ENCODE data around the gene REEP5. TPM values are rescaled to one million over a fixed set of nuclear protein-coding genes. Genes with fewer than 3 reads are reported as not detected.
"Not testable (repeated sequence)": the region's sequence is repeated elsewhere in the genome, so short reads cannot be mapped to it uniquely, and the experiment has no call there.

REEP5 gene
- total RNA-seq, 1 experiment from 2014 or later, result 28.8 TPM

DNA sequence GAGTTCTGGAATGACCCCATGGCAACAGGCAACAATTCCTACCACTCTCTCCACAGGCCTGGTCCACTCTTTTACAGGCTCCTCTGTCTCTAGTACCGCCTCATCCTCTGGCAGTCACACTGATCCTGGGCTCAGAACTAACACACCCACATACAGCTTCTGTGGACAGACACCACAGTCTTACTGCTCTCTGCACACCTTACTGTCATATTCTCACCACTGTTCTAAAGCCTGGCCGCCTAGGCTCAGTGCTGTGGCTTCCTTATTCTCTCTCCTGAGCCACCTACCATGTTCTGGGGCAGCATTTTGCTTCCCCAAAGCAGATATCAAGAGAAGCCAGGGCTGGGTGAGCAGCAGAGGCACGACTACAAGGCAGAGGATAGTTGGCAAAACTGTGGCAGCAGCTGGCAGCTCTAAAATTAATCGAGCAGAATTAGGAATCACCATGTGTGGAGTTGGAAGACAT lies 14.8 kb downstream of the REEP5 start:
- in situ Hi-C loops (cut with HindIII; ENCODE audit: low pct_unique_long_range_greater_than_20kb, low sequenced_read_pairs), result no loop called here
- no peak for DNase-seq (ENCODE audit: low read depth)

DNA sequence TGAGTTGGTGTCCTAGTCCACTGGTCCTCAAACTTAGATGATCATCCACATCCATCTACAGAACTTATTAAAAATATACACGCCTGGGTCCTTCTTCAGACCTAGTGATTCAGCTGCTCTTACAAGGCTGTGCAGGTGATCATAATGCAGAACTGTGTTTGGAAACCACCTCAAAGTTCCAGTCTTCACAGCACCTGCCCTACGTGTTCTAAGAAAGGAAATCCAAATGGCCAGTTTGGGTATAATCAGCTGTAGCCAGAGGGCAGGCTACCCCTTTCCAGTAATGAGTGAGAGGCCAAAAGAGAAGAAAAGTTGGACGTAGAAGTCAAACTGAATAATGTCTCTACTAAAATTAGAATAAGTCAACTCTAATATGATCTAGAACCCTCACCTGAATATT lies 15.4 kb downstream of the REEP5 start:
- DNase-seq (ENCODE audit: low read depth), result no peak
- in situ Hi-C loops (cut with HindIII; ENCODE audit: low pct_unique_long_range_greater_than_20kb, low sequenced_read_pairs), result no loop called here

DNA sequence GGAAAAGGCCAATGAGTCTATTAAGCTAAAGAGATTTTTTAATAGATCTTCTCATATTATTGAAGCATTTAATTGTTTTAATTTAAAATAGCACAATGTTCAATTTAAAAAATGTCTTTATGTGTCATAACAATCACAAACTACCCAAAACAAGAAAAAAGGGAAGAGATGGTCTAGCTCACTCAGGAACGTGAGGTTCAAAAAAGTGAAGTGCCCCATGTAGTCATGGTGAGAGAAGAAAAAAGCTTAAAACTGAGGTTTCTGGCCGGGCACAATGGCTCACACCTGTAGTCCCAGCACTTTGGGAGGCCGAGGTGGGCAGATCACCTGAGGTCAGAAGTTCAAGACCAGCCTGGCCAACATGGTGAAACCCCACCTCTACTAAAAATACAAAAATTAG lies 17.0 kb downstream of the REEP5 start:
- DNase-seq (ENCODE audit: low read depth); in situ Hi-C loops (cut with HindIII; ENCODE audit: low pct_unique_long_range_greater_than_20kb, low sequenced_read_pairs): not testable (repeated sequence)

DNA sequence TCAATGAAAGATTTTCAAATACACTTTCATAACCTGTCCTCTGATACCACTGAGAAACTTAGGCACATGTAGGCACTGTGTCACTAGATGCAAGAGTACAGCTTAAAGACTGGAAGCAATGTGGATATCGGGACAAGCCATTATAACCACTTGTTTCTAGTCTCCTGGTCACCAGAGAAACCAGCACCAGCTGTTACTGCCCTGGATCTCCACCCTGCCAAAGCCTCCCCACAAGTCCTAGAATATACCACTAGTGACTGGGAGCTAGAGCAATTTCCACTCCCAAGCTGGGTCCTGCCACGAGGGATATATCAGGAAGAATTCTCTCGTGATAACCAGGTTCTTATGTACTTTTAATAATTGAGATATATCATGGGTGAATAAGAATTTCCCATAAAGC lies 19.5 kb downstream of the REEP5 start:
- in situ Hi-C loops (cut with HindIII; ENCODE audit: low pct_unique_long_range_greater_than_20kb, low sequenced_read_pairs), result no loop called here

DNA sequence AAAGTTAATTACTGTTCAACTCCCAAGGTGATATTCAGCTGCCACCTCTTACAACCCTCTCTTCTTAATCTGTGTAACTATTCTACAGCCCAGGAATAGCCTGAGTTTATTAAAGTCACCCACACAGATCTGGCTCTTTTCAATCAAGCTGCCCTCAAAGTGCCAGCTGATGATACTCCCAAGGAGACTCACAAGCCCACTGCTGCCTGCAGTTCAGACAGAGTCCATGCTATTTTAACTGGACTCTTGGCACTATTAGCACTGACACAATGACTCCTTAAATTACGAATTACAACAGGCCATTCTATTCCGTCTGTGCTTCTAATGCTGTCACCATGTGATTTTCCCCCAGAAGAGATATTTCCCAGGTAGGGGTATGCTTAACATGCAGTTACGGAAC lies 26.3 kb downstream of the REEP5 start:
- no peak for DNase-seq (ENCODE audit: low read depth)
- in situ Hi-C loops (cut with HindIII; ENCODE audit: low pct_unique_long_range_greater_than_20kb, low sequenced_read_pairs), result no loop called here

More for the DNA sequence above, 19.5 kb downstream of the REEP5 start:
- no peak for DNase-seq (ENCODE audit: low read depth)

DNA sequence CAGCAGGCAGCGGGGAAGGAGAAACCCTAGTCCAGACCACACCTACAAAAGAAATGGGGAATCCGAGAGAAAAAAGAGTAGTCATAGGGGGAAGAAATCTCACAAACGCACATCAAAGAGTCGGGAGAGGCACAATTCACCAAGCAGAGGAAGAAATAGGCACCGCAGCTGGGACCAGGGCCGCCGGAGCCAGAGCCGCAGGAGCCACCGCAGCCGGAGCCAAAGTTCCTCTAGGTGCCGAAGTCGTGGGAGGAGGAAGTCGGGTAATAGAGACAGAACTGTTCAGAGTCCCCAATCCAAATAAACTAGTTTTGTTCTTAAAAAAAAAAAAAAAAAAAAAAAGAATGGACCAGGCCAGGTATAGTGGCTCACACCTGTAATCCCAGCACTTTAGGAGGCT lies 29.3 kb downstream of the REEP5 start:
- in situ Hi-C loops (cut with HindIII; ENCODE audit: low pct_unique_long_range_greater_than_20kb, low sequenced_read_pairs), result no loop called here
- DNase-seq (ENCODE audit: low read depth), result no peak

DNA sequence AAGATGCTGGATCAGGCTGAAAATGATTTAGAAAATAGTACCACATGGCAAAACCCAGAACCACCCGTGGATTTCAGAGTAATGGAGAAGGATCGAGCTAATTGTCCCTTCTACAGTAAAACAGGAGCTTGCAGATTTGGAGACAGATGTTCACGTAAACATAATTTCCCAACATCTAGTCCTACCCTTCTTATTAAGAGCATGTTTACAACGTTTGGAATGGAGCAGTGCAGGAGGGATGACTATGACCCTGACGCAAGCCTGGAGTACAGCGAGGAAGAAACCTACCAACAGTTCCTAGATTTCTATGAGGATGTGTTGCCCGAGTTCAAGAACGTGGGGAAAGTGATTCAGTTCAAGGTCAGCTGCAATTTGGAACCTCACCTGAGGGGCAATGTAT lies 30.0 kb downstream of the REEP5 start:
- DNase-seq (ENCODE audit: low read depth); in situ Hi-C loops (cut with HindIII; ENCODE audit: low pct_unique_long_range_greater_than_20kb, low sequenced_read_pairs): not testable (repeated sequence)

DNA sequence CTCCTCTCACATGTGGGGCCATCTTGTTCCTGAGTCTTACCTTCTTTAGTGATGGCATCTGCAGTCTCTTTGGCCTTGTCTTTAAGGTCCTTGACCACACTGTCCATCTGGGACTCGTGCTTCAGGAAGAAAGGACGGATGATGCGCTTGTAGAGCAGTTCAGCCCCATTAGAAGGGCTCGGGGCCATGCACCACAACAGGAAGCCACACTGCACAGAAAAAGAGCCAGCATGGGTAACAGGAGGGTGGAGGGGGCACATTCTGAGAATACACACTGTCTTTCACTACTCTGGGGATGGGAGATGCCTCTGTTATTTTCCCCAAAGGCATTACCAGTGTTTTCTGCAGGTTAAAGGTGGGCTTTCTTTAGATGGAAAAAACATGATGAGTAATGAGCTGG lies 35.1 kb downstream of the REEP5 start:
- in situ Hi-C loops (cut with HindIII; ENCODE audit: low pct_unique_long_range_greater_than_20kb, low sequenced_read_pairs), result no loop called here
- DNase-seq (ENCODE audit: low read depth), result no peak

DNA sequence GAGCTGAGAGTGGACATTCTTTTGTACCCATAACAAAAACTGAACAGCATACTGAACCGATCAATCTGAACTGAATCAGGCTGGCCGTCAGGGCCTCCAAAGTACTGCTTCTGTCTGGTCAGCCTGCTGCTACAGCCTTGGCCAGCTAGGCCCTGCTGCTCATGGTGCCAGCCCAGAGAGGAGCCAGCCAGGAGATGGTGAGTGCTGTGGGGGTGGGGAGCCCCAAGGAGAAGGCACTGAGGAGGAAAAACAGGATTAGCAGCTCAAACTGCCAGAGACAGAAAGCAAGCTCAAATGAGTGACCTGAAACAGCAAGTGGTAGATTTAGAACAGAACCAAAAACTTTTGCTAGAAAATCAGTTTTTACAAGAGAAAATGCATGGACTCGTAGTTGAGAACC lies 37.0 kb downstream of the REEP5 start:
- in situ Hi-C loops (cut with HindIII; ENCODE audit: low pct_unique_long_range_greater_than_20kb, low sequenced_read_pairs), result no loop called here
- DNase-seq (ENCODE audit: low read depth), result no peak

DNA sequence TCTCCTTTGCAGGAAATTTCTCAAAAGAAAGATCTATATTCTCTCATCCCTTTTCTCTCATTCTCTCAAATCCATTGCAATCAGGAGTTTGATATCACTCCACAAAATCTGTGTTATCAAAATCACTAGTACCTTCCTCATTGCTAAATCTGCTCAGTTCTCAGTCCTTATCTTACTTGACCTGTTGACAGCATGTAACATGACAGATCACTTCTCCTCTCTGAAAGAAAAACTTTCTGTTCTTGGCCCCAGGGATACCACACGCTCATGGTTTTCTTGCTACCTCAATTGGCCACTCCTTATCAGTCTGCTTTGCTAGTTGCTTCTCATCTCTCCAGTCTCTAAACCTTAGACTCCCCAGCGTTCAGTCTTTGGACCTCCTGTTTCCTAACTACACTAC lies 38.8 kb downstream of the REEP5 start:
- no peak for DNase-seq (ENCODE audit: low read depth)
- in situ Hi-C loops (cut with HindIII; ENCODE audit: low pct_unique_long_range_greater_than_20kb, low sequenced_read_pairs), result no loop called here

DNA sequence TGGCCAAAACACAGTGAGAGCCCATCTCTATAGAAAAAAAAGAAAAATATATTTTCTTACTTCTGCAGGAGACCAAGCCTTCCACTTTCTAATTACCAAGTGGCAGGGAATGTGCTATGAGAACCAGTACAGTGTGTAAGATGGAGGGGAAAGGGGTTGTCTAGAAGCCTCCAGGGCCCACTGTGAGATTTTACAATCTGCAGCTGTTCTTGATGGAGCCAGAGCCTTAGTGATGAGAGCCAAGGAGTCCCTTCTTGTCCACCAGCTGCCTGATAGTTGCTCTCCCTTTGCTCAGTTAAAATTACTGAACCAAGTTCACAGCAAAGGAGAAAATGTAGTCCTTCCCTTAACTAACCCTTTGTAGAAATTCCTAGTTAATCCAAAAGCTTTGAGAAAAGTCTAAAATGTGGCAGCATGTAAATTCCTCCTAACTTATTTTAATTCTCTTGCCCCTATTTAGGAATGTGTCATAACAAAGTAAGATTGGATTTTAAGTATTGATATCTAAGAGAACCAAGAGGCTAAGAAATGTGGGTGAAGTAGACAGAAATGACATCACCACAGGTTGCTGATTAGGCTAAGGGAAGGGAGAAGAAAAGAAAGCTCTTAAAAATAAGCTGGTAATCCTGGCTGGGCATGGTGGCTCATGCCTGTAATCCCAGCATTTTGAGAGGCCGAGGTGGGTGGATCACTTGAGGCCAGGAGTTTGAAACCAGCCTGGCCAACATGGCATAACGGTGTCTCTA lies 41.6 kb downstream of the REEP5 start:
- DNase-seq (ENCODE audit: low read depth), result no peak
- in situ Hi-C loops (cut with HindIII; ENCODE audit: low pct_unique_long_range_greater_than_20kb, low sequenced_read_pairs), result no loop called here

DNA sequence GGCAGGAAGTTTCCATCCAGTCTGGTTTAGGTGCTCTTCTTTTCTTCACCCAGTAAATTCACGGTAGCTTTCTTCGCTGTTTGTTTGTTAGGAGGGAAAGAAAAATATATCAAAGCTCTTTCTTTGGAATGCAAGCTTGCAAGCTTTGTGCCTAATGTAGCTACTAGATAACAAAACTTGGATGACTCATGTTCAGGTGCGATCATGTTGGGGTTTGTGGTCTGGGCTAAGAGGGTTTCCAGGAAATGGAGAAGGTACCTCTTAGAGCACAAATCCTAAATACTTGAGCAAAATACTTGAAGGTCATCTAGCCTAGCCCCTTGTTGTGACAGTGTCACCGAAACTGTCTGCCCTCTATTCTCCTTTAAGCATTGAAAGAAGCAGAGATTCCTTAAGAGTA lies 43.3 kb downstream of the REEP5 start:
- peak; percentile 29 for DNase-seq (ENCODE audit: low read depth)
- in situ Hi-C loops (cut with HindIII; ENCODE audit: low pct_unique_long_range_greater_than_20kb, low sequenced_read_pairs), result no loop called here

DNA sequence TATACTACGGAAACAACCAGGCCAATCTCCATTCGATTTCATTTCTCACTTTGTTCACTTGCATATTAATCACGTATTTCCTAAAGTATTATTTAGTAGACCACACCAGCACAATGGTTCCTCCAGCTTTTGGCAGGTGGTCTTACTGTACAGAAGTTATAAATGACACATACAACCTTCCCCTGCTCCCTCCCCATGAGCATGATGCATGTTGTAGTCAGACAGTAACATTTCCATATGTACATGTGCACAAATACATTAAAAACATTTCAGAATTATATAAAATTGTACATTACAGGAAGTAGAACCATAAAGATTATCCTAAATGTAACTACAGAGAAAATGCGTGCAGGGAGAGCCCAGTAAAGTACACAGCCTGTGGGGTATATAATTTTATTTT lies 43.9 kb downstream of the REEP5 start:
- in situ Hi-C loops (cut with HindIII; ENCODE audit: low pct_unique_long_range_greater_than_20kb, low sequenced_read_pairs), result no loop called here
- no peak for DNase-seq (ENCODE audit: low read depth)

DNA sequence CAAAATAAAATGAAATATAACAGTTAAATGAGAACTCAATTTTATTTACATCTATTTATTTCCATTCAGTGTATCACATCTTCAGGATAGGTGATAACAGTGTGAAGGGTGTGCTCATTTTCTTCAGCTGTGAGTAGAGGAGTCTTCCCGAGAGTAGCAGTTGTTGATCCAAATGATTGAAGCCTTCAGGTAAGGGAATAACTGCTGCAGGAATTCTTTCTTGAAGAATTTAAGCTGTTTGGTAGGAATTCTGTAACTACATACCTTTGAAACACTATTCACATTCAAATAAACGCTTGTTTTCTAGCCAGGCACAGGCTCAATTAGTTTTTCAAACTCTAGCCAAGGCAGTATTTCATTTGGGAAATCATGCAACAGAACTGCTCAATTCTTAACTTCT lies 45.7 kb downstream of the REEP5 start:
- in situ Hi-C loops (cut with HindIII; ENCODE audit: low pct_unique_long_range_greater_than_20kb, low sequenced_read_pairs), result no loop called here
- DNase-seq (ENCODE audit: low read depth), result no peak

DNA sequence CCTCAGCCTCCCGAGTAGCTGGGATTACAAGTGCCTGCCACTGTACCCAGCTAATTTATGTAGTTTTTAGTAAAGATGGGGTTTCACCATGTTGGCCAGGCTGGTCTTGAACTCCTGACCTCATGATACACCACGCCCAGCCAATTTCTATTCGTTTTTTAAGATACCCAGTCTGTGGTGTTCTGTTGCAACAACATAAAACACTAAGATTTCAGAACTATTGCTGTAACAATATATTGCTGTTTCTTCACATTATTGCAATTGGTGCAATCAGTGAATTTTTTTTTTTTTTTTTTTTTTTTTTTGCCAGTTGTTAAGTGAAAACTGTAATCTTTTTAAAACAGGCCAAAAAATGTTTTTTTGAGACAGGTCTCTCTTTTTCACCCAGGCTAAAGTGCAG lies 51.1 kb downstream of the REEP5 start:
- in situ Hi-C loops (cut with HindIII; ENCODE audit: low pct_unique_long_range_greater_than_20kb, low sequenced_read_pairs), result no loop called here
- DNase-seq (ENCODE audit: low read depth), result no peak

DNA sequence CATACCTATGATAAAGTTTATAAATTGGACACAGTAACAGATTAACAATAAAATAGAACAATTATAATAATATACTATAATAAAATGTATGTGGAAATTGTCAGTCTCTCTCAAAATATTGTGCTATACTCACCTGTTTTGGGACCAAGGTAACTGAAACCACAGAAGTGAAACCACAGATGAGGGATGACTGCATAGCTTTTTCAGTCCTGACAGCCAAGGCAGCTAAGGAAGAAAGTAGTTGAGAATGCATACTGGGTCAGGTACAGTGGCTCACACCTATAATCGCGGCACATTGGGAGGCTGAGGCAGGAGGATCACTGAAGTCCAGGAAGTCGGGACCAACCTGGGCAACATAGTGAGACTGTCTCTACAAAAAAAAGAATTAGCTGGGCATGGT lies 52.1 kb downstream of the REEP5 start:
- DNase-seq (ENCODE audit: low read depth), result no peak
- in situ Hi-C loops (cut with HindIII; ENCODE audit: low pct_unique_long_range_greater_than_20kb, low sequenced_read_pairs), result no loop called here

DNA sequence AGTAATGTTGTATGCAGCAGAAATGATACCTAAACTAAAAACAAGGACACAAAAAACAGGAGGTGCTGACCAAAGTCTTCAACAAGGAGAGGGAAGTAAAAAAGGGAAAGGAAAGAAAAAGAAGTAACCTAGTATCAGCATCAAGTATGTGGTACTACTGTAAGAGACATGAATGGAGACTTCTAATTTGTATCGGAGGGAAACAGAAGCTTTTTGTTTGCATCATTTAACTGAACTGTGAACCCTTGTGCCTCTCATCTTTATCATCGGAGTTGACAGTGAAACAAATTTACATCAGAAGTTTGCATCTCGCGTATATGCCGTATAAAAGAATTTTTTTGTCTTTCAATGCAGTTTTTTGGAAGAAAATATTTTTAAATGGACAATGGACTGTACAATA lies 54.6 kb downstream of the REEP5 start:
- DNase-seq (ENCODE audit: low read depth), result no peak
- in situ Hi-C loops (cut with HindIII; ENCODE audit: low pct_unique_long_range_greater_than_20kb, low sequenced_read_pairs), result no loop called here

DNA sequence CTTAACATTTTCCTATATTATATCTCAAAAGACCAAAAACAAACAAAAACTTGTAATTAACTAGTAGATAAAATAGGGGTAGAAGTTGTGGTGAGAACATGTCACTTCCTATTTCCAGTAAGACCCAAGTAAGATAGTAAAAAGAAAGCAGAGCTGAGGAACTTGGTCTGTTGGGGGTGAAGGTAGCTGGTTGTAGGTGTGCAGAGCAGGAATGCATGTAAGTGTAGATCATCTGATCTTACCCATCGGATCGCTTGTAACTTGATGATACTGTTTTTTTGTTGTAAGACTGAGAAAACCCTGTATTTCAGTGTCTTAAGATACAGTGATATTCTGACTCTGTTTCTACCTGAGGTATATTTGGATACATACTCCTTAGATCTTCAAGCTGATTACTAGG lies 55.3 kb downstream of the REEP5 start:
- in situ Hi-C loops (cut with HindIII; ENCODE audit: low pct_unique_long_range_greater_than_20kb, low sequenced_read_pairs), result no loop called here

DNA sequence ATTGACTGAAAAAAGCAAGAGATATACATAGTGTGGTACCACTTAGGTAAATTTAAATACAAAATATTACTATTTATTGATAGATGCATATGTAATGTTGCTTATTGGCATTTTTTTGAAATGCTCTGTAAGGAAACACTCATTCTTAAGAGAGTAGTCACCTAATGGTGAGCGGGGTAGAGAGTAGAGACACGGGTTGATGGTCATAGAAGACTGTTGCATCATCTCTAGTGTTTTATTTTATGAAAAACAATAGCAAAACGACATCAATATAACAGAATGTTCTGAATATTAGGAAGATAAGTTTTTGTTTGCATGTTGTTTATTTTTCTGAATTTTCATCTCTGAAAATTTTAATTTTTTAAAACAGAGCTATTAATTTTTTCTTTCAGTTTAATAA lies 56.9 kb downstream of the REEP5 start:
- no peak for DNase-seq (ENCODE audit: low read depth)
- in situ Hi-C loops (cut with HindIII; ENCODE audit: low pct_unique_long_range_greater_than_20kb, low sequenced_read_pairs), result no loop called here

More for the DNA sequence above, 55.3 kb downstream of the REEP5 start:
- no peak for DNase-seq (ENCODE audit: low read depth)

DNA sequence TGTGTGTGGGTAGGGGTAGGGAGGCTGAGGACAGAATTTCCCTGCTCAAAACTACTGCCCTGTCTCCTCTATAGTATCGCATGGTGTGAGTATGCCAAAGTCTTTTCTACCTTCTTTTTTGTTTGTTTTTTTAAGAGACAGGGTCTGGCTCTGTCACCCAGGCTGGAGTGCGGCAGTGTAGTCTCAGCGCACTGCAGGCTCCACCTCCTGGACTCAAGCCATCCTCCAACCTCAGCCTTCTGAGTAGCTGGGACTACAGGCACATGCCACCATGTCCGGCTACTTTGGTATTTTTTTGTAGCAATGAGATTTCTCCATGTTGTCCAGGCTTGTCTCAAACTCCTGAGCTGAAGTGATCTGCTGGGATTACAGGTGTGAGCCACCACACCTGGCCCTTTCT lies 58.5 kb downstream of the REEP5 start:
- DNase-seq (ENCODE audit: low read depth), result no peak
- in situ Hi-C loops (cut with HindIII; ENCODE audit: low pct_unique_long_range_greater_than_20kb, low sequenced_read_pairs), result no loop called here
